Endodermal cell (in vitro differentiated cells): Measurements from ENCODE around the gene CTNND2. TPM values are rescaled to one million over a fixed set of nuclear protein-coding genes. Genes with fewer than 3 reads are reported as not detected.

ENCODE experiments used
- DNase-seq: peaks from one replicate; pipeline ENCODE4 v3.0.0-alpha.2; 2017
- H3K27ac ChIP-seq: 2 replicates; pipeline ENCODE4 v1.5.1; 2013; ENCODE audit warnings: mild to moderate bottlenecking, low read depth, low read length, moderate library complexity
- H3K27me3 ChIP-seq: 2 replicates; pipeline ENCODE4 v1.6.1; 2013; ENCODE audit warnings: mild to moderate bottlenecking, low read length, moderate library complexity; ENCODE audit not compliant: insufficient read depth, control insufficient read depth, poor library complexity, severe bottlenecking
- H3K36me3 ChIP-seq: 2 replicates; pipeline ENCODE4 v1.7.0; 2013; ENCODE audit warnings: mild to moderate bottlenecking, low read length, moderate library complexity; ENCODE audit not compliant: control insufficient read depth, insufficient read depth
- H3K4me1 ChIP-seq: one replicate; pipeline ENCODE4 v1.7.0; 2013; ENCODE audit warnings: low read length; ENCODE audit not compliant: control insufficient read depth, insufficient read depth
- H3K4me3 ChIP-seq: 2 replicates; pipeline ENCODE4 v1.5.1; 2013; ENCODE audit warnings: mild to moderate bottlenecking, low read length, moderate library complexity
- H3K9ac ChIP-seq: 2 replicates; pipeline ENCODE4 v1.6.1; 2013; ENCODE audit warnings: mild to moderate bottlenecking, low read length, moderate library complexity; ENCODE audit not compliant: poor library complexity, severe bottlenecking; ENCODE audit errors: extremely low read depth
- H3K9me3 ChIP-seq: 2 replicates; pipeline ENCODE4 v1.6.1; 2013; ENCODE audit warnings: mild to moderate bottlenecking, low read length, moderate library complexity; ENCODE audit not compliant: control insufficient read depth
- H3K27ac Mint-ChIP-seq: 2 replicates; pipeline ENCODE4 v1.8.0; 2020; ENCODE audit warnings: mixed read lengths
- H3K27me3 Mint-ChIP-seq: 2 replicates; pipeline ENCODE4 v1.8.0; 2021; ENCODE audit warnings: mild to moderate bottlenecking, mixed read lengths; ENCODE audit not compliant: insufficient read depth
- H3K36me3 Mint-ChIP-seq: 2 replicates; pipeline ENCODE4 v1.8.0; 2020; ENCODE audit warnings: low read depth, mixed read lengths
- H3K4me1 Mint-ChIP-seq: 2 replicates; pipeline ENCODE4 v1.8.0; 2020; ENCODE audit warnings: mixed read lengths
- H3K4me3 Mint-ChIP-seq: 2 replicates; pipeline ENCODE4 v1.8.0; 2020; ENCODE audit warnings: mild to moderate bottlenecking, moderate library complexity, mixed read lengths
- H3K9me3 Mint-ChIP-seq: 2 replicates; pipeline ENCODE4 v1.8.0; 2020; ENCODE audit warnings: mild to moderate bottlenecking, mixed read lengths
- CTCF ChIP-seq: fragments of 200-600 bp; sonication (generic); conservative IDR thresholded peaks from 2 replicates; pipeline ENCODE4 v1.5.0; 2021; ENCODE audit warnings: antibody characterized with exemption, mild to moderate bottlenecking
- WGBS, 2 experiments: methylation state at CpG; one replicate each; pipeline versions ENCODE4 v1.1.5 to v1.1.7; 2013; ENCODE audit warnings: missing lambda C conversion rate in 2 of 2, mixed read lengths in 1 of 2; ENCODE audit not compliant: insufficient coverage in 1 of 2, insufficient read length in 1 of 2; 5-methylcytosine and 5-hydroxymethylcytosine counted together
- total RNA-seq, 2 donors: library from RNA; stranded (reverse); fragmentation: NEBNext Ultra II Directional in 1 of 2; extraction: Animal tissue kit (Norgen Biotek cat#: 25700) in 1 of 2; gene quantifications; 2 replicates in 1 of 2; 3 replicates in 1 of 2; pipeline ENCODE4 v1.2.1, GENCODE V29; 2021

The CTNND2 gene
- total RNA-seq, 2 donors from 2014 or later: 6.5 to 10.3 TPM

DNA sequence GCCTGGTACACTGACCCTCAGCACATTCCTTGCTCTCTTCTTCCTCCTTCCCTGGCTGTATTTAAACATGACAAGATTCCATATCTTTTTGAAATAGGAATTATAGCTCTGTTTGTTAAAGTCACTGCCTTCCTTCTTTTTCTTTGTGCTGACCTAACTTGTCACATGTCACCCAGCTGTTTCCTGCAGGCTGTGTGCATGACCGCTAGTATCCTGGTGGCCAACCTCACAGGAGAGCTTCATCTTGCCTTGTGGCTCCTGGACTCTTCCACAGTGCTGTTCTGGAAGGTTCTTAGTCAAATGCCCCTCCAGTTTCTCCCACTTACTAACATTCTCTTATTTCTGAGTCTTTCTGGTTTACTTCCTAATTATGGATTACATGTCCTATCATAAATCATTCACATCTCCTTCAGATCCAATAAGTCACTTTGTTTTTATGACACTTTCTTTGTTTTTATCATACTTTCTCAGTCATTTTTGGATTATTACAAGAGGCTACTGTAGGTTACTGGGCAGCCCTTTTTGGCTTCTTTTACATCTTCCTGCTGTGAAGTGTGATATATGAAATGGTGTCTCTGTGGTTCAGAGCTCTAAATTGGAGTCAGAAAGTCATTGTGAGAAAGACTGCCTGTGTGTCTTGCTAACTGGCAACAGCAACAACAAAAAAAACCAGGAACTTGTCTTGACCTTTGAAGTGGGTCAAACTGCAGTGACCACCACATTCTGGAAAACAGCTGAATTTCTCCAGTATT lies 679.6 kb downstream of the CTNND2 start:
- no peaks in the 10 kb centered on the region for H3K36me3 ChIP-seq
- H3K9me3 Mint-ChIP-seq: no peaks in the 10 kb centered on the region
- H3K4me1 Mint-ChIP-seq: no peaks in the 10 kb centered on the region
- H3K4me1 ChIP-seq: no peaks in the 10 kb centered on the region
- H3K9ac ChIP-seq: no peak overlapping the region
- TF ChIP-seq CTCF: no peak
- H3K36me3 Mint-ChIP-seq: no peaks in the 10 kb centered on the region
- H3K4me3 Mint-ChIP-seq: no peak overlapping the region
- no peak overlapping the region for H3K27ac ChIP-seq
- DNase-seq: no peak
- no peaks in the 10 kb centered on the region for H3K27me3 Mint-ChIP-seq
- H3K9me3 ChIP-seq: no peaks in the 10 kb centered on the region
- no peak overlapping the region for H3K4me3 ChIP-seq
- H3K27ac Mint-ChIP-seq: no peak overlapping the region
- no peaks in the 10 kb centered on the region for H3K27me3 ChIP-seq
- WGBS, 2 experiments: 88 to 94% methylated on average over 1 of the region's 1 CpG

- Histone ChIP-seq H3K9me3 (no peaks in the 10 kb centered on the region), H3K27ac (no peak overlapping the region), H3K27me3 (no peaks in the 10 kb centered on the region), H3K4me1 (no peaks in the 10 kb centered on the region), H3K4me3 (no peak overlapping the region), H3K36me3 (no peaks in the 10 kb centered on the region), H3K9ac (no peak overlapping the region)
- Mint-ChIP-seq H3K27ac (no peak overlapping the region), H3K4me1 (no peaks in the 10 kb centered on the region), H3K4me3 (no peak overlapping the region), H3K9me3 (no peaks in the 10 kb centered on the region), H3K27me3 (no peaks in the 10 kb centered on the region), H3K36me3 (no peaks in the 10 kb centered on the region)
- no peak for TF ChIP-seq CTCF
- no peak for DNase-seq
- 89 to 91% methylated on average over 4 to 5 of the region's 5 CpGs for WGBS, 2 experiments
Observed at GRCh38 chr5:11222169-11222568, 682.1 kb downstream of the CTNND2 start.

- no peak for TF ChIP-seq CTCF
- 84 to 90% methylated on average over 4 to 7 of the region's 7 CpGs for WGBS, 2 experiments
Observed at GRCh38 chr5:11214864-11215644, 689.2 kb downstream of the CTNND2 start.

More at GRCh38 chr5:11214864-11215644, 689.2 kb downstream of the CTNND2 start:
- no peak overlapping the region for H3K4me3 Mint-ChIP-seq
- no peak for DNase-seq
- H3K27me3 Mint-ChIP-seq: no peaks in the 10 kb centered on the region
- no peak overlapping the region for H3K27ac ChIP-seq
- H3K4me1 Mint-ChIP-seq: no peaks in the 10 kb centered on the region
- H3K27me3 ChIP-seq: no peaks in the 10 kb centered on the region
- no peaks in the 10 kb centered on the region for H3K36me3 Mint-ChIP-seq
- H3K4me1 ChIP-seq: no peaks in the 10 kb centered on the region
- H3K9me3 ChIP-seq: no peaks in the 10 kb centered on the region
- no peak overlapping the region for H3K4me3 ChIP-seq
- H3K9ac ChIP-seq: no peak overlapping the region
- no peak overlapping the region for H3K27ac Mint-ChIP-seq
- H3K36me3 ChIP-seq: no peaks in the 10 kb centered on the region
- peaks cover 6% of the 10 kb centered on the region for H3K9me3 Mint-ChIP-seq
